ENCODE measurements around the gene GPR153.
A peak's percentile ranks its signal among the peaks of the same experiment; 100 is the strongest.

Gene GPR153

GRCh38 chr1:6276811-6277555 is 16.1 kb upstream of the GPR153 start:
- no peak overlapping the region for H3K4me3 ChIP-seq (ENCODE audit: extremely low read depth, insufficient read depth, low read length, poor library complexity, severe bottlenecking)
- H3K36me3 ChIP-seq (ENCODE audit: control insufficient read depth, insufficient read depth, low read length): peaks cover 22% of the 10 kb centered on the region
- H3K9me3 ChIP-seq (ENCODE audit: control insufficient read depth, low read length): no peaks in the 10 kb centered on the region
- peak overlapping the region; percentile 80 for H3K27ac ChIP-seq (ENCODE audit: low read depth, low read length, severe bottlenecking)
- peaks cover 38% of the 10 kb centered on the region for H3K4me1 ChIP-seq (ENCODE audit: control insufficient read depth, insufficient read depth, low read length, poor library complexity, severe bottlenecking)
- 89 to 93% methylated on average over 14 to 16 of the region's 20 CpGs for WGBS, 2 experiments (ENCODE audit: insufficient coverage in 2 of 2)

DNA sequence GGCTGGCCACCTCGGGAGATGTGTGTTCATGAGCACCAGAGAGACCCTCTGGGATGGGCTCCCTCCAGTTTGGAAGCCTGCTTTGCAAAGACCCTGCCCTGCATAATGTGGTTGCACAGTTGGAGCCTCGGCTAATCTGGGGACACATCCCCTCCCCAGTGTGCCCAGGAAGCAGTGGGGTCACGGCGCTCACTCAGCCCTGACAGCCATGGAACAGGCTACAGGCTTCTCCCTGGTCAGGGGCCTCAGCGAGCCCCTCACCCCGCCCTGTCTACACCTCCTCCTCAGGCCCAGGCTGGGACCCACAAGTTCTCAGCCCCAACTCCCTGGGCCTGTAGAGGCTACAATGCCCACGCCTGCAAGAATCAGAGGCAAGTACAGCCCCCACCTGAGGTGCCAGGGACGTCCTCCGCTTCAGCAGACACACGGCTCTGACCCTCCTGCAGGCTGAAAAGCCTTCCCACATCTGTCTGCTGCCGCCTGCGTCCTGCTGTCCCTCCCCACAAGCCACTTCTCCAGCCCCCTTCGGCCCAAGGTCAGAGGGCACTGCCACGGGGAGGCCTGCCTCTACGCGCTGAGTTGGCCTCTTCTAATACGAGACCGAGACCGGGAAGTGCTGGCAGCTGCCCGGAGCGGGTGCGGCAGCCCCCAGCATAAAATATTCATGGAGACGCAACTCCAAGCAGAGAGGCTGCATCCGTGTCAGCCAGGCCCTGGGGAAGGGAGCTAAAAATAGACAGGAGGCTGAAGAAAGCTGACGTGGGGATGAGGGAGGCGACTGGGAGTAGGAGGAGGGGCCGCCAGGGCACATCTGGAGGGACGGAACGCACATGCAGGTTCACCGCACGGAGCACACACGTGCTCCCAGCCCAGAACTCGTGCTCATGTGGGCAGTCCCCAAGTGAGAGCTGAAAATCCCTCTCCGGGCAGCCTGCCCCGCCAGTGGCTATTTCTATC is 15.2 kb upstream of the GPR153 start:
- Histone ChIP-seq H3K36me3 (ENCODE audit: control insufficient read depth, insufficient read depth, low read length) (peaks cover 22% of the 10 kb centered on the region), H3K9me3 (ENCODE audit: control insufficient read depth, low read length) (no peaks in the 10 kb centered on the region), H3K4me3 (ENCODE audit: extremely low read depth, insufficient read depth, low read length, poor library complexity, severe bottlenecking) (no peak overlapping the region), H3K27ac (ENCODE audit: low read depth, low read length, severe bottlenecking) (peak overlapping the region; percentile 80), H3K4me1 (ENCODE audit: control insufficient read depth, insufficient read depth, low read length, poor library complexity, severe bottlenecking) (peaks cover 40% of the 10 kb centered on the region)
- 50 to 51% methylated on average over 28 to 33 of the region's 35 CpGs for WGBS, 2 experiments (ENCODE audit: insufficient coverage in 2 of 2)

- H3K27ac ChIP-seq (ENCODE audit: low read depth, low read length, severe bottlenecking): no peak overlapping the region
- peaks cover 12% of the 10 kb centered on the region for H3K36me3 ChIP-seq (ENCODE audit: control insufficient read depth, insufficient read depth, low read length)
- no peak overlapping the region for H3K4me3 ChIP-seq (ENCODE audit: extremely low read depth, insufficient read depth, low read length, poor library complexity, severe bottlenecking)
- whole genome bisulfite sequencing, 2 experiments (ENCODE audit: insufficient coverage in 2 of 2): 96% methylated on average over 14 to 16 of the region's 16 CpGs
- no peaks in the 10 kb centered on the region for H3K9me3 ChIP-seq (ENCODE audit: control insufficient read depth, low read length)
- H3K4me1 ChIP-seq (ENCODE audit: control insufficient read depth, insufficient read depth, low read length, poor library complexity, severe bottlenecking): peaks cover 47% of the 10 kb centered on the region
Measured at GRCh38 chr1:6274622-6275139, 13.8 kb upstream of the GPR153 start.

DNA sequence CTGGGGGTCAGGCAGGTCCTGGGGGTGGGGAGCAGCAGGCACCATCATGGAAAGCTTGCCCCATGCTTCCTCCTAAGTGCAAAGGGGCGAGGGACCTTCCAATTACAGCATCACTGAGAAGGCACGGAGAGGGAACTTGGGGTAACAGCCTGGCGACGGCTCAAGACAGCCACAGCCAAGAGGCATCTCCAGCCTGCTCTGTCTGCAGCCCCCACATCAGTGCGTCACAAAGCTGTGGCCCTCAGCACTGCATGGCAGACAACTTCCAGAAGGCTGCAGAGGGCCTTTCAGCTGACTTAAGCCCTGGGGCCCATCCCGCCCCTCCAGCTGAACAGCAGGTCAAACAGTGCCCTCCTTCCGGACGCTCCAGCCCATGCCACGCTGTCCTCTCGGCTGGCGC is 13.2 kb upstream of the GPR153 start:
- H3K4me1 ChIP-seq (ENCODE audit: control insufficient read depth, insufficient read depth, low read length, poor library complexity, severe bottlenecking): peaks cover 47% of the 10 kb centered on the region
- no peak overlapping the region for H3K27ac ChIP-seq (ENCODE audit: low read depth, low read length, severe bottlenecking)
- WGBS, 2 experiments (ENCODE audit: insufficient coverage in 2 of 2): 97 to 100% methylated on average over 11 of the region's 11 CpGs

DNA sequence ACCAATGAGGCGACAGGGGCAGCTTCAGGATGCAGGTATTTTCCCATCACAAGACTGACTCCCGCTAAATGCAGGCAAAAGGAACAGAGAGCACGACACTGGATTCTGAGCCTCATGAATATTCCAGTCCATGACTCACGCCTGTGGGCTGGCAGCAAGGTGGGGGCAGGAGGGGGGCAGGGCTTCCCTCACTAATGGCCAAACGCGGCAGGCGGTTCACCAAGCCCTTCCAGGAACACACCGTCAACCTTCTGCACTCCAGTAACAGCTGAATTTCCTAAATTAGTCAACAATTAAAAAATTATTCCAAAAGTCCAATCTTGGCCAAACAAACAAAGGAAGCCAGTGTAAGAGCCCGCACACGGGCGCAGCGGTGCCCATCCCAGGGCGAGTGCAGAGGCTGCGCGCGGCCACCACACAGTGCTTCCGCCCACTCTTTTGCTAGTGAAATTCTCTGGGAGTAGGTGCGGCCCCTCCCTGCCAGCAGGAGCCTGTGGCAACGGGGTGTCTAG is 12.5 kb upstream of the GPR153 start:
- Histone ChIP-seq H3K4me1 (ENCODE audit: control insufficient read depth, insufficient read depth, low read length, poor library complexity, severe bottlenecking) (peaks cover 47% of the 10 kb centered on the region), H3K27ac (ENCODE audit: low read depth, low read length, severe bottlenecking) (no peak overlapping the region)
- 64 to 74% methylated on average over 18 to 19 of the region's 19 CpGs for WGBS, 2 experiments (ENCODE audit: insufficient coverage in 2 of 2)

More for the DNA sequence above, 13.2 kb upstream of the GPR153 start:
- H3K36me3 ChIP-seq (ENCODE audit: control insufficient read depth, insufficient read depth, low read length): peaks cover 8% of the 10 kb centered on the region
- H3K4me3 ChIP-seq (ENCODE audit: extremely low read depth, insufficient read depth, low read length, poor library complexity, severe bottlenecking): no peak overlapping the region
- H3K9me3 ChIP-seq (ENCODE audit: control insufficient read depth, low read length): no peaks in the 10 kb centered on the region

GRCh38 chr1:6272868-6273267 is 12.0 kb upstream of the GPR153 start:
- Histone ChIP-seq H3K4me3 (ENCODE audit: extremely low read depth, insufficient read depth, low read length, poor library complexity, severe bottlenecking) (no peak overlapping the region), H3K9me3 (ENCODE audit: control insufficient read depth, low read length) (no peaks in the 10 kb centered on the region), H3K4me1 (ENCODE audit: control insufficient read depth, insufficient read depth, low read length, poor library complexity, severe bottlenecking) (peaks cover 48% of the 10 kb centered on the region), H3K36me3 (ENCODE audit: control insufficient read depth, insufficient read depth, low read length) (peaks cover 2% of the 10 kb centered on the region), H3K27ac (ENCODE audit: low read depth, low read length, severe bottlenecking) (no peak overlapping the region)
- WGBS, 2 experiments (ENCODE audit: insufficient coverage in 2 of 2): 83 to 90% methylated on average over 6 of the region's 6 CpGs

More for the DNA sequence above, 12.5 kb upstream of the GPR153 start:
- no peak overlapping the region for H3K4me3 ChIP-seq (ENCODE audit: extremely low read depth, insufficient read depth, low read length, poor library complexity, severe bottlenecking)
- H3K9me3 ChIP-seq (ENCODE audit: control insufficient read depth, low read length): no peaks in the 10 kb centered on the region
- H3K36me3 ChIP-seq (ENCODE audit: control insufficient read depth, insufficient read depth, low read length): peaks cover 2% of the 10 kb centered on the region

GRCh38 chr1:6272452-6272851 is 11.6 kb upstream of the GPR153 start:
- 92 to 96% methylated on average over 9 of the region's 9 CpGs for WGBS, 2 experiments (ENCODE audit: insufficient coverage in 2 of 2)

DNA sequence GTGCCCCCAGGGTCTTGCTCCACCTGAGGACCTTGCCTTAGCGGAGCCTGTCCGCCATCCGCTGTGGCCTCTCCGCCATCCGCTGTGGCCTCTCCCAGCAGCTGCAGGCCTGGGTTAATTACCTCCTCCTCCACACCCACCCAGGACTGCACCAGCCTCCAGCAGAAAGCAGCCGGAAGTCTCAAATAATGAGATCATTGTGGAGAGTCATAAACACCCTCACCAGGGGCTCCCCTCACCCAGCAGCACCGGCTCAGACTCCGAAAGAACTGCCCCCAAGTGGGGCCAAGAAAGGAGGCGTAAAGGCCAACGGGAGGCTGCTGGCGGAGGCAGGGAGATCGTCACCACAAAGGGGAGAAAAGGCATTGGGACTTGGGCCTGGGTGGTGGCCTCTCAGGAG is 10.7 kb upstream of the GPR153 start:
- 83 to 91% methylated on average over 7 to 9 of the region's 12 CpGs for WGBS, 2 experiments (ENCODE audit: insufficient coverage in 2 of 2)
- no peaks in the 10 kb centered on the region for H3K9me3 ChIP-seq (ENCODE audit: control insufficient read depth, low read length)
- no peak overlapping the region for H3K27ac ChIP-seq (ENCODE audit: low read depth, low read length, severe bottlenecking)
- H3K36me3 ChIP-seq (ENCODE audit: control insufficient read depth, insufficient read depth, low read length): peaks cover 3% of the 10 kb centered on the region
- H3K4me3 ChIP-seq (ENCODE audit: extremely low read depth, insufficient read depth, low read length, poor library complexity, severe bottlenecking): no peak overlapping the region
- H3K4me1 ChIP-seq (ENCODE audit: control insufficient read depth, insufficient read depth, low read length, poor library complexity, severe bottlenecking): peaks cover 42% of the 10 kb centered on the region

More at GRCh38 chr1:6272452-6272851, 11.6 kb upstream of the GPR153 start:
- Histone ChIP-seq H3K36me3 (ENCODE audit: control insufficient read depth, insufficient read depth, low read length) (peaks cover 2% of the 10 kb centered on the region), H3K4me1 (ENCODE audit: control insufficient read depth, insufficient read depth, low read length, poor library complexity, severe bottlenecking) (peaks cover 50% of the 10 kb centered on the region), H3K4me3 (ENCODE audit: extremely low read depth, insufficient read depth, low read length, poor library complexity, severe bottlenecking) (no peak overlapping the region), H3K9me3 (ENCODE audit: control insufficient read depth, low read length) (no peaks in the 10 kb centered on the region), H3K27ac (ENCODE audit: low read depth, low read length, severe bottlenecking) (no peak overlapping the region)

- Histone ChIP-seq H3K36me3 (ENCODE audit: control insufficient read depth, insufficient read depth, low read length) (peaks cover 6% of the 10 kb centered on the region), H3K9me3 (ENCODE audit: control insufficient read depth, low read length) (no peaks in the 10 kb centered on the region), H3K27ac (ENCODE audit: low read depth, low read length, severe bottlenecking) (no peak overlapping the region), H3K4me3 (ENCODE audit: extremely low read depth, insufficient read depth, low read length, poor library complexity, severe bottlenecking) (no peak overlapping the region), H3K4me1 (ENCODE audit: control insufficient read depth, insufficient read depth, low read length, poor library complexity, severe bottlenecking) (peaks cover 37% of the 10 kb centered on the region)
- WGBS, 2 experiments (ENCODE audit: insufficient coverage in 2 of 2): 89 to 100% methylated on average over 3 to 4 of the region's 4 CpGs
Measured at GRCh38 chr1:6271006-6271405, 10.1 kb upstream of the GPR153 start.

- Histone ChIP-seq H3K4me3 (ENCODE audit: extremely low read depth, insufficient read depth, low read length, poor library complexity, severe bottlenecking) (no peak overlapping the region), H3K9me3 (ENCODE audit: control insufficient read depth, low read length) (no peaks in the 10 kb centered on the region), H3K36me3 (ENCODE audit: control insufficient read depth, insufficient read depth, low read length) (peaks cover 7% of the 10 kb centered on the region), H3K27ac (ENCODE audit: low read depth, low read length, severe bottlenecking) (no peak overlapping the region), H3K4me1 (ENCODE audit: control insufficient read depth, insufficient read depth, low read length, poor library complexity, severe bottlenecking) (peaks cover 31% of the 10 kb centered on the region)
- 96 to 98% methylated on average over 6 to 8 of the region's 8 CpGs for WGBS, 2 experiments (ENCODE audit: insufficient coverage in 2 of 2)
Measured at GRCh38 chr1:6270401-6270800, 9.5 kb upstream of the GPR153 start.

Data from mesodermal cell (in vitro differentiated cells).